Measurements from ENCODE around the gene PP2D1.
A peak's percentile ranks its signal among the peaks of the same experiment; 100 is the strongest.
"Not testable (repeated sequence)": the region's sequence is repeated elsewhere in the genome, so short reads cannot be mapped to it uniquely, and the experiment has no call there.

The PP2D1 gene

GRCh38 chr3:19970327-19970726 is 41.7 kb downstream of the PP2D1 start:
- in situ Hi-C loops (cut with HindIII; ENCODE audit: low pct_ligation_motif_present, low sequenced_read_pairs): no loop called here
- Histone ChIP-seq H3K27ac (no peak overlapping the region), H3K27me3 (replicated peaks) (no peaks in the 10 kb centered on the region), H3K36me3 (replicated peaks) (peaks cover 14% of the 10 kb centered on the region), H3K4me3 (ENCODE audit: low read depth, low read length) (no peak overlapping the region)
- no peak for TF ChIP-seq CTCF (IDR thresholded peaks at IDR 0.05; ENCODE audit: low read depth, low read length, missing control alignments)
- no peak for DNase-seq

DNA sequence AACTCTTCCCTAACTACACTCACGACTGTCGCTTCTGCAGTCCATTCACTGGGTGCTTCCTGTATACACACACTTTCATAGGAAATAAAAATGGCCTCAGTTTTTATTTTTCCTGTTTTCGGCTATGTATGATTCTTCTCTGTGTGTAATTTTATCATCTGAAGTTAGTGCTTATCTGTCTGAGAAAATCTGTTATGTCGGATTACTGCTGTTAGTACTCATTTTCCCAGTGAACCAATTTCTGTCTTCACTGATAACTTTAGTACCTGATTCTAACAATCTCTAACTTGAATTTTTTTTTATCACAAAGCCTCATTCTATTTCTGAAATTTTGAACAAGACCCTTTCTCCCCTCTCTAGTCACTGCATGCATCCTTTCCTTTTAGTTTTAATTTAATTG is 44.3 kb downstream of the PP2D1 start:
- no peak for DNase-seq
- H3K36me3 ChIP-seq (replicated peaks): peaks cover 9% of the 10 kb centered on the region
- no peak overlapping the region for H3K4me3 ChIP-seq (ENCODE audit: low read depth, low read length)
- no peak for TF ChIP-seq CTCF (IDR thresholded peaks at IDR 0.05; ENCODE audit: low read depth, low read length, missing control alignments)
- H3K27me3 ChIP-seq (replicated peaks): no peaks in the 10 kb centered on the region
- H3K27ac ChIP-seq: no peak overlapping the region
- in situ Hi-C loops (cut with HindIII; ENCODE audit: low pct_ligation_motif_present, low sequenced_read_pairs): no loop called here

DNA sequence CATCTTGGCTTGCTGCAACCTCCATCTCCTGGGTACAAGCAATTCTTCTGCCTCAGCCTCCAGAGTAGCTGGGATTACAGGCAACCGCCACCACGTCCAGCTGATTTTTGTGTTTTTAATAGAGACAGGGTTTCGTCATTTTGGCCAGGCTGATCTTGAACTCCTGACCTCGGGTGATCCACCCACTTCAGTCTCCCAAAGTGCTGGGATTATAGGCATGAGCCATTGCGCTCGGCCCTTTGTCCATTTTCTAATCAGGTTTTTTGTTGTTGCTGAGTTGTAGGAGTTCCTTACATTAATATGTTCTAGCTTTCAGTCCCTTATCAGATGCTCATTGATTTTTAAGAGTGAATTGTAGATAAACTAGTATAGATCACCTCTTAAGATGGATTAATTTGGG is 44.9 kb downstream of the PP2D1 start:
- no peak for DNase-seq
- Histone ChIP-seq H3K4me3 (ENCODE audit: low read depth, low read length) (no peak overlapping the region), H3K27ac (no peak overlapping the region), H3K27me3 (replicated peaks) (no peaks in the 10 kb centered on the region), H3K36me3 (replicated peaks) (peaks cover 9% of the 10 kb centered on the region)
- TF ChIP-seq CTCF (IDR thresholded peaks at IDR 0.05; ENCODE audit: low read depth, low read length, missing control alignments): no peak
- in situ Hi-C loops (cut with HindIII; ENCODE audit: low pct_ligation_motif_present, low sequenced_read_pairs): no loop called here

- no peak for TF ChIP-seq CTCF (IDR thresholded peaks at IDR 0.05; ENCODE audit: low read depth, low read length, missing control alignments)
- Histone ChIP-seq H3K4me3 (ENCODE audit: low read depth, low read length) (no peak overlapping the region), H3K27ac (no peak overlapping the region), H3K36me3 (replicated peaks) (peaks cover 8% of the 10 kb centered on the region), H3K27me3 (replicated peaks) (no peaks in the 10 kb centered on the region)
- in situ Hi-C loops (cut with HindIII; ENCODE audit: low pct_ligation_motif_present, low sequenced_read_pairs): no loop called here
- DNase-seq: no peak
Measured at GRCh38 chr3:19961960-19962359, 50.1 kb downstream of the PP2D1 start.

DNA sequence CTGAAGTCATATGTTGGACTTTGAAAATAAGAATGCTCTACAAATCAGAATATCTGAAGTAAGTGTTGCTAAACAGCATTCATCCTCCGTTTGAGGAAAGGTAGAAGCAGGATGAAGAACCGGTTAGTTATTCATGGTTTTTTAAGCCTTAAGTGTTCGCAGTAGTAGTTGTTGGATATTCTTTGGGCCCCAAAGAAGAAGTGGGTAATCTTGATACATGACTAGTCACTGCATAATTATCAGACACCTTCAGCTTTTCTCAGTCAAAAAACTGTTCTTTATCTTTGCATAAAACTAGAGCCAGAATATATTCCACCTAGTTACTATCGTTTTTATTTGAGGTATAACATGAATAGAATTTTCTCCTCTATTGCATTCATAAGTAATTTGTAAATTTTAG is 51.4 kb downstream of the PP2D1 start:
- in situ Hi-C loops (cut with HindIII; ENCODE audit: low pct_ligation_motif_present, low sequenced_read_pairs): no loop called here
- no peak for DNase-seq
- Histone ChIP-seq H3K27ac (no peak overlapping the region), H3K36me3 (replicated peaks) (peaks cover 13% of the 10 kb centered on the region), H3K27me3 (replicated peaks) (no peaks in the 10 kb centered on the region), H3K4me3 (ENCODE audit: low read depth, low read length) (no peak overlapping the region)
- TF ChIP-seq CTCF (IDR thresholded peaks at IDR 0.05; ENCODE audit: low read depth, low read length, missing control alignments): no peak

- no peaks in the 10 kb centered on the region for H3K27me3 ChIP-seq (replicated peaks)
- no peak for DNase-seq
- H3K4me3 ChIP-seq (ENCODE audit: low read depth, low read length): no peak overlapping the region
- H3K36me3 ChIP-seq (replicated peaks): peaks cover 22% of the 10 kb centered on the region
- in situ Hi-C loops (cut with HindIII; ENCODE audit: low pct_ligation_motif_present, low sequenced_read_pairs): no loop called here
- no peak overlapping the region for H3K27ac ChIP-seq
- TF ChIP-seq CTCF (IDR thresholded peaks at IDR 0.05; ENCODE audit: low read depth, low read length, missing control alignments): no peak
Measured at GRCh38 chr3:19959505-19959904, 52.6 kb downstream of the PP2D1 start.

- peak; percentile 8 for DNase-seq
- H3K4me3 ChIP-seq (ENCODE audit: low read depth, low read length); H3K27ac ChIP-seq; in situ Hi-C loops (cut with HindIII; ENCODE audit: low pct_ligation_motif_present, low sequenced_read_pairs); H3K27me3 ChIP-seq (replicated peaks): not testable (repeated sequence)
- H3K36me3 ChIP-seq (replicated peaks): peaks cover 23% of the 10 kb centered on the region
Measured at GRCh38 chr3:19957354-19957753, 54.7 kb downstream of the PP2D1 start.
